MM.1S (cell line): Measurements from ENCODE around the gene GAS7.

ENCODE experiments used
- DNase-seq: peaks from one replicate; pipeline ENCODE4 v3.0.0-alpha.2; 2015
- H2AFZ ChIP-seq: fragments of 300-600 bp; sonication (generic); 2 replicates; pipeline ENCODE4 v1.6.0; 2016; ENCODE audit warnings: antibody characterized with exemption, low read length
- H3F3A ChIP-seq: fragments of 300-600 bp; sonication (generic); 2 replicates; pipeline ENCODE4 v1.6.1; 2016; ENCODE audit warnings: mild to moderate bottlenecking, antibody characterized with exemption, low read length, moderate library complexity, mixed read lengths; ENCODE audit not compliant: insufficient read depth
- H3K27ac ChIP-seq: fragments of 300-600 bp; sonication (generic); 2 replicates; pipeline ENCODE4 v1.5.1; 2016; ENCODE audit warnings: mild to moderate bottlenecking, low read length
- H3K27me3 ChIP-seq: fragments of 300-600 bp; sonication (generic); replicated peaks from 2 replicates; pipeline ENCODE4 v1.6.0; 2016; ENCODE audit warnings: low read length; ENCODE audit not compliant: insufficient read depth
- H3K36me3 ChIP-seq: fragments of 300-600 bp; sonication (generic); replicated peaks from 2 replicates; pipeline ENCODE4 v1.6.1; 2016; ENCODE audit warnings: mild to moderate bottlenecking, low read length, mixed read lengths; ENCODE audit not compliant: insufficient read depth
- H3K4me1 ChIP-seq: fragments of 300-600 bp; sonication (generic); 2 replicates; pipeline ENCODE4 v1.6.1; 2016; ENCODE audit warnings: low read length, mixed read lengths
- H3K4me2 ChIP-seq: fragments of 300-600 bp; sonication (generic); 2 replicates; pipeline ENCODE4 v1.6.0; 2016; ENCODE audit warnings: low read depth, low read length
- H3K4me3 ChIP-seq: fragments of 300-600 bp; sonication (generic); 2 replicates; pipeline ENCODE4 v1.5.1; 2016; ENCODE audit warnings: low read length, mixed read lengths
- H3K79me2 ChIP-seq: fragments of 300-600 bp; sonication (generic); 2 replicates; pipeline ENCODE4 v1.6.1; 2016; ENCODE audit warnings: mixed run types, low read length, mixed read lengths
- H3K9ac ChIP-seq: fragments of 300-600 bp; sonication (generic); 2 replicates; pipeline ENCODE4 v1.6.1; 2016; ENCODE audit warnings: low read length, mixed read lengths
- H3K9me2 ChIP-seq: fragments of 300-600 bp; sonication (generic); replicated peaks from 2 replicates; pipeline ENCODE4 v1.6.1; 2016; ENCODE audit warnings: mild to moderate bottlenecking, low read length, mixed read lengths; ENCODE audit not compliant: insufficient read depth
- H3K9me3 ChIP-seq: fragments of 300-600 bp; sonication (generic); replicated peaks from 2 replicates; pipeline ENCODE4 v1.6.1; 2016; ENCODE audit warnings: mild to moderate bottlenecking, low read length, mixed read lengths; ENCODE audit not compliant: insufficient read depth
- H4K20me1 ChIP-seq: fragments of 300-600 bp; sonication (generic); 2 replicates; pipeline ENCODE4 v1.6.1; 2016; ENCODE audit warnings: mild to moderate bottlenecking, low read length, moderate library complexity, mixed read lengths; ENCODE audit not compliant: insufficient read depth
- CTCF ChIP-seq: fragments of 300-600 bp; sonication (generic); IDR thresholded peaks from 2 replicates; pipeline ENCODE4 v1.5.1; 2016; ENCODE audit warnings: antibody characterized with exemption, low read length, mixed read lengths
- EZH2 ChIP-seq: fragments of 300-600 bp; sonication (generic); optimal IDR thresholded peaks from 2 replicates; pipeline ENCODE3; 2017; ENCODE audit warnings: low read depth, mild to moderate bottlenecking, antibody characterized with exemption, low read length, mixed read lengths
- EZH2phosphoT487 ChIP-seq: fragments of 300-600 bp; sonication (generic); IDR thresholded peaks from 2 replicates; pipeline ENCODE4 v1.6.1; 2018; ENCODE audit warnings: antibody characterized with exemption, low read length

GAS7 gene

GRCh38 chr17:9886141-9886930 lies 312.1 kb downstream of the GAS7 start:
- no peaks in the 10 kb centered on the region for H3K36me3 ChIP-seq

GRCh38 chr17:9883451-9883850 lies 315.0 kb downstream of the GAS7 start:
- H4K20me1 ChIP-seq: no peaks in the 10 kb centered on the region
- no peak overlapping the region for H2AFZ ChIP-seq
- no peaks in the 10 kb centered on the region for H3K9me3 ChIP-seq
- H3K79me2 ChIP-seq: no peaks in the 10 kb centered on the region
- H3K9ac ChIP-seq: no peak overlapping the region
- H3K4me3 ChIP-seq: no peak overlapping the region
- peaks cover 6% of the 10 kb centered on the region; the same call in 1 of the 2 replicates for H3K27me3 ChIP-seq
- H3K4me2 ChIP-seq: no peak overlapping the region
- no peaks in the 10 kb centered on the region for H3K9me2 ChIP-seq
- H3K4me1 ChIP-seq: no peaks in the 10 kb centered on the region
- H3F3A ChIP-seq: no peaks in the 10 kb centered on the region
- no peaks in the 10 kb centered on the region for H3K36me3 ChIP-seq
- H3K27ac ChIP-seq: no peak overlapping the region
- no peak for DNase-seq
- no peak for TF ChIP-seq EZH2
- TF ChIP-seq EZH2phosphoT487: no peak
- no peak for TF ChIP-seq CTCF

More at GRCh38 chr17:9886141-9886930, 312.1 kb downstream of the GAS7 start:
- no peak for DNase-seq
- Histone ChIP-seq H4K20me1 (no peaks in the 10 kb centered on the region), H3K4me3 (no peak overlapping the region), H3K9me3 (no peaks in the 10 kb centered on the region), H3F3A (no peaks in the 10 kb centered on the region), H3K9me2 (no peaks in the 10 kb centered on the region), H3K4me1 (no peaks in the 10 kb centered on the region), H3K4me2 (no peak overlapping the region), H3K27ac (no peak overlapping the region), H3K27me3 (no peaks in the 10 kb centered on the region), H3K9ac (no peak overlapping the region), H3K79me2 (no peaks in the 10 kb centered on the region), H2AFZ (no peak overlapping the region)
- TF ChIP-seq CTCF (no peak), EZH2phosphoT487 (no peak), EZH2 (no peak)

- Histone ChIP-seq H3K4me3 (no peak overlapping the region), H3K36me3 (no peaks in the 10 kb centered on the region), H3K9ac (no peak overlapping the region), H3K27ac (no peak overlapping the region), H3K4me1 (no peaks in the 10 kb centered on the region), H3F3A (no peaks in the 10 kb centered on the region), H2AFZ (no peak overlapping the region), H4K20me1 (no peaks in the 10 kb centered on the region), H3K79me2 (no peaks in the 10 kb centered on the region), H3K9me3 (no peaks in the 10 kb centered on the region), H3K4me2 (no peak overlapping the region), H3K27me3 (peaks cover 21% of the 10 kb centered on the region), H3K9me2 (no peaks in the 10 kb centered on the region)
- no peak for DNase-seq
- no peak for TF ChIP-seq EZH2
- TF ChIP-seq EZH2phosphoT487: no peak
- no peak for TF ChIP-seq CTCF
Observed at GRCh38 chr17:9880582-9880999, 317.8 kb downstream of the GAS7 start.
